ENCODE measurements around the gene CHRNA10.
"Not testable (repeated sequence)": the region's sequence is repeated elsewhere in the genome, so short reads cannot be mapped to it uniquely, and the experiment has no call there.

CHRNA10 gene

GRCh38 chr11:3664032-3664630 lies 7.1 kb downstream of the CHRNA10 start:
- DNase-seq = no peak

DNA sequence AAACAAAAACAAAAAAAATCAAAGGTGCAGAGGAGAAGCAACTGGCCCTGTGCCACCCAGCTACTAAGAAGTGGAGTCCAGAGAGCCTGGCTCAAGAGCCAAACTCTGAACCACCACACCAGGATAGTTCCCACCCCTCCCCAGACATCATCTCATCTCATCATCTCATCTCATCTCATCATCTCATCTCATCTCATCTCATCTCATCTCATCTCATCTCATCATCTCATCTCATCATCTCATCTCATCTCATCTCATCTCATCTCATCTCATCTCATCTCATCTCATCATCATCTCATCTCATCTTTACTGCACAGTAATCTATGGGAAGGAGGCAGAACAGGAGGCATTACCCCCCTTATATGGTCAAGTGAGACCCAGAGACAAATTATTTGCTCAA lies 8.3 kb downstream of the CHRNA10 start:
- no peak for DNase-seq

- DNase-seq = no peak
These were observed 10.2 kb downstream of the CHRNA10 start for GRCh38 chr11:3660960-3661359.

DNA sequence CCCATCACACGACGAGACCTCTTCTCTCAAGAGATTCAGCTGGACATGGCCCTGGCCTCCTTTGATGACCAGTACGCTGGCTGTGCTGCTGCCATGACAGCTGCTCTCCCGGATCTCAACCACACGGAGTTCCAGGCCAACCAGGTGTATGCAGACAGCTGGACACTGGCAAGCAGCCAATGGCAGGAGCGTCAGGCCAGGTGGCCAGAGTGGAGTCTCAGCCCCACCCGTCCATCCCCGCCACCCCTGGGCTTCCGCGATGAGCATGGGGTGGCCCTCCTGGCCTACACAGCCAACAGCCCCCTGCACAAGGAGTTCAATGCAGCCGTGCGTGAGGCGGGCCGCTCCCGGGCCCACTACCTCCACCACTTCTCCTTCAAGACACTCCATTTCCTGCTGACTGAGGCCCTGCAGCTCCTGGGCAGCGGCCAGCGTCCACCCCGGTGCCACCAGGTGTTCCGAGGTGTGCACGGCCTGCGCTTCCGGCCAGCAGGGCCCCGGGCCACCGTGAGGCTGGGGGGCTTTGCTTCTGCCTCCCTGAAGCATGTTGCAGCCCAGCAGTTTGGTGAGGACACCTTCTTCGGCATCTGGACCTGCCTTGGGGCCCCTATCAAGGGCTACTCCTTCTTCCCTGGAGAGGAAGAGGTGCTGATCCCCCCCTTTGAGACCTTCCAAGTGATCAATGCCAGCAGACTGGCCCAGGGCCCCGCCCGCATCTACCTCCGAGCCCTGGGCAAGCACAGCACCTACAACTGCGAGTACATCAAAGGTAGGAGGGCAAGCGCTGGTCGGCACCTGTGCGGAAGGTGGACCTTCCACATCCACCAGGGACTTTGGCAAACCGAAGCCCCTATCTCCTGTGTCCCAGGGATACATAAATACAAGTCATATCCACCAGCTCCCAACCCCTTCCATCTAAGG lies 11.3 kb downstream of the CHRNA10 start:
- no peak for DNase-seq

DNA sequence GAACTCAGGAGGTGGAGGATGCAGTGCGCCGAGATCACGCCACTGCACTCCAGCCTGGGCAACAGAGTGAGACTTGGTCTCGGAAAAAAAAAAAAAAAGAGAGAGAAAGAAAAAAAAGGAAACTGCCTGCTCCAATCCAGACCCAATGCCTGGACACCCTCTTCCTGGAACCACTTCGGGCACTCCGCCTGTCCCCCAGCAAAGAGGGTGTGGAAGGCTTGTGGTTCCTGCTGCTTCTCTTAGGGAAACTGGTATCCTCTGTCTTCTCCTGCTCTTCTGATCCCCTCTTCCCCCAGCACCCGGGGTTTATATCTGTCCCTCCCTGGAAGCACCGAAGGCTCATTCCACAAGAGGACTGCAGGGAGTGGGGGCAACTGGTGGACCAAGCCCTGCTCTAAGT lies 12.9 kb downstream of the CHRNA10 start:
- no peak for DNase-seq

DNA sequence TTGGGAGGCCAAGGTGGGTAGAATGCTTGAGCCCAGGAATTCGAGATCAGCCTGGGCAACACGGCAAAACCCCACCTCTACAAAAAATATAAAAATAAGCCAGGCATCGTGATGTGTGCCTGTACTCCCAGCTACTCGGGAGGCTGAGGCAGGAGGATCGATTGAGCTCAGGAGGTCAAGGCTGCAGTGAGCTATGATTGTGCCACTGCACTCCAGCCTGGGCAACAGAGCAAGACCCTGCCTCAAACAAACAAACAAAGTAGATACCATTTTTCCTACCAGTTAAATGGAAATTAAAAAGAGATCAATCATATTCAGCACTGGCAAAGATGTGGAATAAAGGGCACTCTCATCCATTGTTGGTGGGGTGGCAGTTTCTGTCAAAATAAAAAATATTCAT lies 13.9 kb downstream of the CHRNA10 start:
- DNase-seq = not testable (repeated sequence)

DNA sequence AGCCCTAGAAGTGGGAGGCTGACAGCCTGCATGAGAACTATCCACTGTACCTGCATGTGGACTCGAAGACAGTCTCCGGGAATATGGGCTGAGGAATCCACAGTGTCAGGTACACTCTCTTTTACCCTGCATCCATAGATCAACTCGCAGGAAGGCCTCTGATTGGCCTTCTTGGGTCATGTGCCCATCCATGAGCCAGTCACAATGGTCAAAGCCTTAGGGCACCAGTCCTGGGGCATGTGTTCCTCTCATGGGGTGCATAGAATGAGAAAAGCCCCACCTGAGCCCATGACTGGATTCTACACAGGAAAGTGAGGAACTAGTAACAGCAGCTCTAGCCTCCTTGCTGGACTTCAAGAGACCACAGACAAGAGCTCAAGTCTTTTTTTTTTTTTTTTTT lies 15.6 kb downstream of the CHRNA10 start:
- DNase-seq = no peak

DNA sequence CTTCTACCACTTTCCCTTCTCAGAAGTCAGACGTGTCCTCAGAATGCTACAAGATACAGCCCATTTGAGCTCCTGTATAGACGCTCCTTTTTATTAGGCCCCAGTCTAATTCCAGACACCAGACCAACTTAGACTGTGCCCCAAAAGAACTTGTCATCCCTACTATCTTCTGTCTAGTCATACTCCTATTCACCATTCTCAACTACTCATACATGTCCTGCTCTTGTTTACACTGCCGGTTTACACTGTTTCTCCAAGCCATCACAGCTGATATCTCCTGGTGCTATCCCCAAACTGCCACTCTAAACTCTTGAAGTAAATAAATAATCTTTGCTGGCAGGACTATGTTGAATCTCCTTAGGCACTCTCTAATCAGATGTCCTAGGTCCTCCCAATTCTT lies 18.7 kb downstream of the CHRNA10 start:
- DNase-seq = not testable (repeated sequence)

- not testable (repeated sequence) for DNase-seq
These were observed 21.8 kb downstream of the CHRNA10 start for GRCh38 chr11:3649374-3649773.

DNA sequence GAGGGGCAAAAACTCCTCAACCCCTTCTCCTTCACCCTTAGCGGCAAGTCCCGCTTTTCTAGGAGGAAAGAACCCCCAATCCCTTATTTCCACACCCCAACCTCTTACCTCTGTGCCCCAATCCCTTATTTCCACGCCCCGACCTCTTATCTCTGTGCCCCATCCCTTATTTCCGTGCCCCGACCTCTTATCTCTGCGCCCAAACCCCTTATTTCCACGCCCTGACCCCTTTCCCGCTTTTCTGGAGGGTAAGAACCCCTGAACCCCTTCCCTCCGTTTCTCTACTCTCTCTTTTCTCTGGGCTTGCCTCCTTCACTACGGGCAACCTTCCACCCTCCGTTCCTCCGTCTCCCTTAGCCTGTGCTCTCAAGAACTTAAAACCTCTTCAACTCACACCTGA lies 22.3 kb downstream of the CHRNA10 start:
- not testable (repeated sequence) for DNase-seq

GRCh38 chr11:3645552-3645951 lies 25.6 kb downstream of the CHRNA10 start:
- DNase-seq = no peak

DNA sequence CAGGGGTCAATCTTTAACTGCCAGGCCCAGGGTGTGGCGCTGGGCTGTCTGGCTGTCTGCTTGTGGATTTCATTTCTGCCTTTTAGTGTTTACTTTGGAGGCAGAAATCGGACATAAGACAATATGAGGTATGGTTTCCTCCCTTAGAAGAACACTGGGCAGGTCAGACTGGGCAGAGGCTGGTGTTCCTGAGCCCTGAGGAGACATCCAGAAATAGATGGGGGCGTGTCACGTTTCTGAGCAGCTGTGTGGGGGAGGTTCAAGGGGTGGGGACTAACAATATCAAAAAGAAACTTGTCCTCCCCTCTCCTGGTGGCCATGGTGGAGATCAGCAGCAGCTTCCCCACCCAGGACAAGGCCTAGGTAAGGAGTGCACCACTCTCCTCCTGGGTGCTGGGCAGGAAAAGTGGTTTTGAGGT lies 26.4 kb downstream of the CHRNA10 start, which contains the start of gene ART1:
ART1 (plus strand) TSS at position 312 of the 419 bp plus-strand sequence. CDS start 14,086 bp downstream, outside the sequence.
- no peak for DNase-seq

GRCh38 chr11:3643102-3643546 lies 28.1 kb downstream of the CHRNA10 start:
- DNase-seq = not testable (repeated sequence)

GRCh38 chr11:3642071-3642951 lies 28.9 kb downstream of the CHRNA10 start:
- peak; percentile 82 to 84 for DNase-seq

- no peak for DNase-seq
These were observed 29.5 kb downstream of the CHRNA10 start, which contains the start of gene ART5 for GRCh38 chr11:3641701-3642070. TSS of gene ART5 (minus strand) at chr11:3641992. CDS start at chr11:3641862, 130 bp downstream.

DNA sequence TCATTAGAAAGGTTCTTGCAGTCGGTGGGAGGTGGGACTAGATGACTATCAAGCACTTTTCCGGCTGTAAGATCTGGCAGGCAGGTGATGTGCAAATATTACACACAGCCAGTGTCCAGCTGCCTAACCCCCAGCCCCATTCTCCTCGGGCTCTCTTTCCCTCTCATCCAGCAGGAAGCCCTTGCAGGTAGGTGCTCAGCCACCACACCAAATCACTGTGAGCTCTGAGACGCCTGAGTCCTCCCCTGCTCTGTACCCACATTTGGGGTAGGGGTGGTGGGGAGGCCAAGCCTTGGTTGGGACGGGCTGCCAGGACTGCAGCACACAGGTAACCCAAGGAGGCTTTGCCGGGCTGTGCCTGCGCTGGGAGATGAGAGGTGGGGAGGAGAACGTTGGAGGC lies 30.0 kb downstream of the CHRNA10 start:
- no peak for DNase-seq

- no peak for DNase-seq
These were observed 31.3 kb downstream of the CHRNA10 start for GRCh38 chr11:3639841-3640240.

GRCh38 chr11:3638513-3638912 lies 32.7 kb downstream of the CHRNA10 start:
- no peak for DNase-seq

GRCh38 chr11:3637201-3637600 lies 34.0 kb downstream of the CHRNA10 start:
- no peak for DNase-seq

DNA sequence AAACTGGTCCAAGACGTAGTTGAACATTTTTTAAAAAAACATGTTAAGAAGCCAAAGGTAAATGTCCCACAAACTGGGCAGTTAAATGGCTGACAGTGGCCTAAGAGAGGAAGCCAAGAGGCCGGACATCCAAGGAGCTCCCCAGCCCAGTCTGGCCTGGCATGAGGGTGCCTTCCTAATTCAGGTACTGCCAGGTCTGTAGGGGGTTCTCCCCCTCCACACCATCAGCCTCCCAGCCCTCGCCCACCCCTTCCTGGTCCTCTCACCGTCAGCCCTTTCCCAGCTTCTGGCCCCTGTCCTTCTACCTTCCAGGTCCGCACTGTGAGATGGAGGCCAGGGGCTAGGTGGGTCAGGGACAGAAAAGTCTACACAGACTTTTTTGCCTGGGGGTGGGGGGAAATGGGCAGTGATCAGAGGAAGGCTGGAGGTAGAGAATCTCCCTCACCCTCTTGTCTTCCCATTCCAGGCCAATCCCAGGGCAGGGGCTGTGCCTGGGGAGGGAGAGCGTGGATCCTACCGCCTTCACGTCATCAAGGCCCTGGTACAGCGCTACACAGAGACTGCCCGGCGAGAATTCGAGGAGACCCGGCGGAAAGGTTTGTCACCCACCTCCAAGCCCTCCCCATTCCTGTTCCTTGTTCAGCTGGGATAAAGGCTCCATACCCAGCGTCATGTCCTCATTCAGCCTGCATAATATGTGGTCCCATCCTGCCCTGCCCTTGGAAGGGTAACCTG lies 35.4 kb downstream of the CHRNA10 start:
- no peak for DNase-seq

- no peak for DNase-seq
These were observed 39.0 kb downstream of the CHRNA10 start for GRCh38 chr11:3632070-3632660.

DNA sequence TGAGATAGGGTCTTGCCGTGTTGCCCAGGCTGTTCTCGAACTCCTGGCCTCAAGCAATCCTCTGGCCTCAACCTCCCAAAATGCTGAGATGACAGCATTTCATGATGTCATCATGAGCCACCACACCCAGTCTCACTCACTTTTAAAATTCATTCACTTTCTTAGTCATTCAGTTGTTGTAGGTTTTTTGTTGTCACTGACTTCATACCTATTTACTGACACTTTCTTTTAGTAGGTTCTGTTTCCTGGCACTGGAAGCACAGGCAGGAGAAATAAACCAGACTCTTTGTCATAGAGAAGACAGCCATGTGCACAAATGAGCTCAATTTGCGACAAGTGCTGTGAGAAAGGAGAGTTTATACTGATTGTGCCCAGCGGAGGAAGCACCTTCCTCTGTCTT lies 39.9 kb downstream of the CHRNA10 start:
- no peak for DNase-seq
